ENCODE data around the gene TMEM250. TPM values are rescaled to one million over a fixed set of nuclear protein-coding genes. Genes with fewer than 3 reads are reported as not detected.

Gene TMEM250
- total RNA-seq, 1 donor from 2014 or later, result 29.8 TPM

- no peak overlapping the region for H3K4me2 ChIP-seq (ENCODE audit: low read length)
- FAIRE-seq, result no peak
- H3K9me3 ChIP-seq (ENCODE audit: insufficient read depth, low read depth, low read length), result no peaks in the 10 kb centered on the region
- Mint-ChIP-seq H3K27me3 (ENCODE audit: low read depth, unreplicated experiment) (peaks cover 29% of the 10 kb centered on the region), H3K36me3 (ENCODE audit: low read depth, unreplicated experiment) (no peaks in the 10 kb centered on the region), H3K4me1 (ENCODE audit: low read depth, unreplicated experiment) (no peaks in the 10 kb centered on the region), H3K4me3 (ENCODE audit: unreplicated experiment) (no peak overlapping the region), H3K27ac (ENCODE audit: unreplicated experiment) (no peak overlapping the region), H3K9me3 (ENCODE audit: unreplicated experiment) (no peaks in the 10 kb centered on the region)
- H2AFZ ChIP-seq (ENCODE audit: low read depth, low read length), result no peak overlapping the region
- H3K4me3 ChIP-seq (ENCODE audit: insufficient read depth, low read depth, low read length), result no peak overlapping the region
- no peaks in the 10 kb centered on the region for H3K36me3 ChIP-seq (ENCODE audit: insufficient read depth, low read length)
- H3K4me1 ChIP-seq (ENCODE audit: insufficient read depth, low read length), result no peaks in the 10 kb centered on the region
- TF ChIP-seq, protein P1, sequence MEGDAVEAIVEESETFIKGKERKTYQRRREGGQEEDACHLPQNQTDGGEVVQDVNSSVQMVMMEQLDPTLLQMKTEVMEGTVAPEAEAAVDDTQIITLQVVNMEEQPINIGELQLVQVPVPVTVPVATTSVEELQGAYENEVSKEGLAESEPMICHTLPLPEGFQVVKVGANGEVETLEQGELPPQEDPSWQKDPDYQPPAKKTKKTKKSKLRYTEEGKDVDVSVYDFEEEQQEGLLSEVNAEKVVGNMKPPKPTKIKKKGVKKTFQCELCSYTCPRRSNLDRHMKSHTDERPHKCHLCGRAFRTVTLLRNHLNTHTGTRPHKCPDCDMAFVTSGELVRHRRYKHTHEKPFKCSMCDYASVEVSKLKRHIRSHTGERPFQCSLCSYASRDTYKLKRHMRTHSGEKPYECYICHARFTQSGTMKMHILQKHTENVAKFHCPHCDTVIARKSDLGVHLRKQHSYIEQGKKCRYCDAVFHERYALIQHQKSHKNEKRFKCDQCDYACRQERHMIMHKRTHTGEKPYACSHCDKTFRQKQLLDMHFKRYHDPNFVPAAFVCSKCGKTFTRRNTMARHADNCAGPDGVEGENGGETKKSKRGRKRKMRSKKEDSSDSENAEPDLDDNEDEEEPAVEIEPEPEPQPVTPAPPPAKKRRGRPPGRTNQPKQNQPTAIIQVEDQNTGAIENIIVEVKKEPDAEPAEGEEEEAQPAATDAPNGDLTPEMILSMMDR (IDR thresholded peaks at IDR 0.05; ENCODE audit: insufficient read depth, low read depth, low read length), result no peak
- no peak for TF ChIP-seq EZH2 (IDR thresholded peaks at IDR 0.05; ENCODE audit: insufficient read depth, low read length)
- H4K20me1 ChIP-seq (ENCODE audit: insufficient read depth, low read length), result no peaks in the 10 kb centered on the region
- H3K27me3 ChIP-seq (ENCODE audit: insufficient read depth, low read length), result peaks cover 31% of the 10 kb centered on the region
- no peak overlapping the region for H3K27ac ChIP-seq (ENCODE audit: low read depth, low read length)
- DNase-seq (ENCODE audit: low read depth), result no peak
- no peak overlapping the region for H3K9ac ChIP-seq (ENCODE audit: low read length)
- H3K79me2 ChIP-seq (ENCODE audit: insufficient read depth, low read length), result no peaks in the 10 kb centered on the region
These were observed 18.9 kb upstream of the TMEM250 start for GRCh38 chr9:136137321-136138265.

DNA sequence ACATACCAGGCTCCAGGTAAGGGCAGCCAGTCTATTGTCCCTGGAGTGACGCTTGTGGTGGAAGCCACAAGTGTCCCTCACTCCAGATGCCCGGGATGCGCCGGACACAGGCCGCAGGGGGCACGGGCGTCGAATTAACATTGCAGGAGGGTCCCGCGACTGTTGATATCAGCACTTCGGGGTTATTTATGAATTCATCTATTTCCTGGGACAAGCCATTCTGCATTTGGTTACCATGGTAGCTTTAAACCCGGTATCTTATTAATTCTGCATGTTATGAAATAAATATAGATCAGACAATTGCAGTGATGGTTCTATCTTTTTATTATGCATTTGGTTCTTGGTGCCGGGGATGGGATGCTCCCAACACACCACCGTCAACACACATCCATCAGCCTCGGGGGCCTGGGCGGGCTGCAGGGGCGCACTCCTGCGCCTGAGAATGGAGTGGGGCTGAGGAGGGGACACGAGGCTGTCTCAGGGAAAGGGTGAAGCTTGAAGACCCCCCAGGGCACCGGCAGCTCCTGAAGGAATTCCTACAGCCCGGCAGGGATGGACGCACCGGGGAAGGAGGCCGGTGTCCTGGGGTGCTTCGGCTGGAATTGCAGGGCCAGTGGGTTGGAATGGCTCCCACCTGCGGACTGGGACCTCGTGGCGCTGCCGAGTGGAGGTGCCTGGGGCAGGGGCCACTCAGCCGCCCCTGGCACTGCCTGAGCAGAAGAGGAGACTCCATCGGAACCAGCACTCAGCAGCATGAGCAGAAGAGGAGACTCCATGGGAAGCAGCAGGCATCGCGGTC, 17.7 kb upstream of the TMEM250 start:
- TF ChIP-seq EZH2 (IDR thresholded peaks at IDR 0.05; ENCODE audit: insufficient read depth, low read length), result no peak
- TF ChIP-seq, protein P1 (IDR thresholded peaks at IDR 0.05; ENCODE audit: insufficient read depth, low read depth, low read length), result no peak
- Histone ChIP-seq H3K4me3 (ENCODE audit: insufficient read depth, low read depth, low read length) (no peak overlapping the region), H3K27ac (ENCODE audit: low read depth, low read length) (no peak overlapping the region), H3K9me3 (ENCODE audit: insufficient read depth, low read depth, low read length) (no peaks in the 10 kb centered on the region), H3K9ac (ENCODE audit: low read length) (no peak overlapping the region), H3K79me2 (ENCODE audit: insufficient read depth, low read length) (no peaks in the 10 kb centered on the region), H2AFZ (ENCODE audit: low read depth, low read length) (no peak overlapping the region), H4K20me1 (ENCODE audit: insufficient read depth, low read length) (no peaks in the 10 kb centered on the region), H3K4me1 (ENCODE audit: insufficient read depth, low read length) (no peaks in the 10 kb centered on the region), H3K4me2 (ENCODE audit: low read length) (no peak overlapping the region), H3K27me3 (ENCODE audit: insufficient read depth, low read length) (peaks cover 41% of the 10 kb centered on the region), H3K36me3 (ENCODE audit: insufficient read depth, low read length) (no peaks in the 10 kb centered on the region)
- peaks cover 1% of the 10 kb centered on the region for H3K4me1 Mint-ChIP-seq (ENCODE audit: low read depth, unreplicated experiment)
- no peak overlapping the region for H3K4me3 Mint-ChIP-seq (ENCODE audit: unreplicated experiment)
- peaks cover 32% of the 10 kb centered on the region for H3K27me3 Mint-ChIP-seq (ENCODE audit: low read depth, unreplicated experiment)
- H3K27ac Mint-ChIP-seq (ENCODE audit: unreplicated experiment), result no peak overlapping the region
- DNase-seq (ENCODE audit: low read depth) (no peak), FAIRE-seq (no peak)
- H3K36me3 Mint-ChIP-seq (ENCODE audit: low read depth, unreplicated experiment), result no peaks in the 10 kb centered on the region
- H3K9me3 Mint-ChIP-seq (ENCODE audit: unreplicated experiment), result no peaks in the 10 kb centered on the region

Data from astrocyte (in vitro differentiated cells and primary cell).